Activated CD4-positive, alpha-beta T cell treated with anti-CD3 and anti-CD28 coated beads, Interleukin-2, amount 10 ng/mL, durations not matched to agents 7 days and 5 days (primary cell): ENCODE results near the gene OR2M7. TPM values are rescaled to one million over a fixed set of nuclear protein-coding genes. Genes with fewer than 3 reads are reported as not detected.
"Not testable (repeated sequence)": the region's sequence is repeated elsewhere in the genome, so short reads cannot be mapped to it uniquely, and the experiment has no call there.

ENCODE experiments used
- CTCF ChIA-PET: fragments of 350-600 bp; sonication (Branson Sonifier 250); formaldehyde crosslinking; loops from one replicate; lab custom pipeline; 2021; ENCODE audit warnings: antibody characterized with exemption; lab: Charles Lee
- POLR2A ChIA-PET: fragments of 350-600 bp; sonication (Branson Sonifier 250); formaldehyde crosslinking; loops from one replicate; lab custom pipeline; 2021; ENCODE audit warnings: antibody characterized with exemption; lab: Charles Lee
- DNase-seq: peaks from one replicate; pipeline ENCODE4 v3.0.0-alpha.2; 2020
- H3K27ac Mint-ChIP-seq: one replicate; pipeline ENCODE4 v1.8.0; 2021; ENCODE audit warnings: mild to moderate bottlenecking, moderate library complexity, mixed read lengths
- H3K27me3 Mint-ChIP-seq: one replicate; pipeline ENCODE4 v1.8.0; 2021; ENCODE audit warnings: mixed read lengths
- H3K36me3 Mint-ChIP-seq: one replicate; pipeline ENCODE4 v1.8.0; 2021; ENCODE audit warnings: low read depth, mixed read lengths
- H3K4me1 Mint-ChIP-seq: one replicate; pipeline ENCODE4 v1.8.0; 2021; ENCODE audit warnings: mixed read lengths
- H3K4me3 Mint-ChIP-seq: one replicate; pipeline ENCODE4 v1.8.0; 2021; ENCODE audit warnings: mild to moderate bottlenecking, moderate library complexity, mixed read lengths
- H3K9me3 Mint-ChIP-seq: one replicate; pipeline ENCODE4 v1.8.0; 2021; ENCODE audit warnings: mixed read lengths
- total RNA-seq, 2 experiments: library from RNA; stranded (reverse); gene quantifications; one replicate each; pipeline ENCODE4 v1.2.3, GENCODE V29; 2021

The OR2M7 gene
- not detected for total RNA-seq

GRCh38 chr1:248324468-248324867, at the start of gene OR2M7:
Gene OR2M7, minus strand, starts transcription at chr1:248324568. Its CDS starts 0 bp downstream, at chr1:248324568.
- DNase-seq = no peak
- CTCF ChIA-PET = no interaction called here
- Mint-ChIP-seq H3K9me3 (no peaks in the 10 kb centered on the region), H3K4me1 (no peaks in the 10 kb centered on the region), H3K36me3 (no peaks in the 10 kb centered on the region), H3K27ac (no peak within 1 kb of the TSS), H3K4me3 (no peak within 1 kb of the TSS), H3K27me3 (no peaks in the 10 kb centered on the region)
- POLR2A ChIA-PET = no interaction called here

- peaks cover 3% of the 10 kb centered on the region for H3K4me1 Mint-ChIP-seq
- H3K36me3 Mint-ChIP-seq = no peaks in the 10 kb centered on the region
- no peak overlapping the region for H3K4me3 Mint-ChIP-seq
- H3K9me3 Mint-ChIP-seq = no peaks in the 10 kb centered on the region
- CTCF ChIA-PET = no interaction called here
- POLR2A ChIA-PET = no interaction called here
- no peak overlapping the region for H3K27ac Mint-ChIP-seq
- no peak for DNase-seq
- no peaks in the 10 kb centered on the region for H3K27me3 Mint-ChIP-seq
Measured at GRCh38 chr1:248373761-248374160, 49.4 kb upstream of the OR2M7 start.

- Mint-ChIP-seq H3K27me3 (no peaks in the 10 kb centered on the region), H3K36me3 (no peaks in the 10 kb centered on the region), H3K4me1 (peaks cover 3% of the 10 kb centered on the region), H3K9me3 (no peaks in the 10 kb centered on the region), H3K27ac (no peak overlapping the region), H3K4me3 (no peak overlapping the region)
- ChIA-PET POLR2A (no interaction called here), CTCF (no interaction called here)
- DNase-seq = no peak
Measured at GRCh38 chr1:248372394-248372793, 48.0 kb upstream of the OR2M7 start.

DNA sequence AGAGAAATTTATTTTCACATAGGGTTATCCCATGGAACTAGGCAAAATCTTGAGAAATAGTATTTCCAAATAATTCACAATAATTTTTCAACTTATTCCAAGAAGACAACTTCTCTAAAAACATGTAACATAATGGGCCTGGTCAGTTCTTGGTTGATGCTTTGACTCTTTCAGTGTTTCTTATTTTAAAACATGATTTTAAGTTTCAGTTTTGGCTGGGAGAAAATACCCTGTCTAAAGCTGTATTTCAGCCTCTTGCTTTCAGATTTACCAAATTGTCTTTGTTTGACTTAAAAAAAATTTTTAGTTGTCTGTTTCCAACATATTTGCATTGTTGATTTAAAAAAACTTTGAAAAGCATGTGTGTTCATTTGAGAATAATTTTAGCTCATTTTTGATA, 42.2 kb upstream of the OR2M7 start:
- Mint-ChIP-seq H3K36me3 (no peaks in the 10 kb centered on the region), H3K9me3 (no peaks in the 10 kb centered on the region), H3K27ac (no peak overlapping the region), H3K4me1 (no peaks in the 10 kb centered on the region), H3K4me3 (no peak overlapping the region), H3K27me3 (no peaks in the 10 kb centered on the region)
- POLR2A ChIA-PET = no interaction called here
- DNase-seq = no peak
- CTCF ChIA-PET = no interaction called here

GRCh38 chr1:248361121-248361715, 36.9 kb upstream of the OR2M7 start, which contains the start of gene OR2T4:
Gene OR2T4, plus strand, starts transcription at chr1:248361665. Its CDS starts 0 bp downstream, at chr1:248361665.
- no peaks in the 10 kb centered on the region for H3K4me1 Mint-ChIP-seq
- no peak within 1 kb of the TSS for H3K4me3 Mint-ChIP-seq
- no peaks in the 10 kb centered on the region for H3K36me3 Mint-ChIP-seq
- H3K9me3 Mint-ChIP-seq = no peaks in the 10 kb centered on the region
- CTCF ChIA-PET = no interaction called here
- DNase-seq = no peak
- H3K27me3 Mint-ChIP-seq = no peaks in the 10 kb centered on the region
- POLR2A ChIA-PET = no interaction called here
- no peak within 1 kb of the TSS for H3K27ac Mint-ChIP-seq

- no peaks in the 10 kb centered on the region for H3K4me1 Mint-ChIP-seq
Measured at GRCh38 chr1:248359415-248359814, 35.0 kb upstream of the OR2M7 start.

GRCh38 chr1:248348475-248348874, 24.1 kb upstream of the OR2M7 start, which contains the start of gene OR14C36:
Gene OR14C36, plus strand, starts transcription at chr1:248348775. Its CDS starts 0 bp downstream, at chr1:248348775.
- no peak for DNase-seq
- Mint-ChIP-seq H3K4me1 (no peaks in the 10 kb centered on the region), H3K9me3 (no peaks in the 10 kb centered on the region), H3K27me3 (no peaks in the 10 kb centered on the region), H3K4me3 (no peak within 1 kb of the TSS), H3K36me3 (no peaks in the 10 kb centered on the region), H3K27ac (no peak within 1 kb of the TSS)
- ChIA-PET CTCF (no interaction called here), POLR2A (no interaction called here)

More at GRCh38 chr1:248359415-248359814, 35.0 kb upstream of the OR2M7 start:
- Mint-ChIP-seq H3K27ac (no peak overlapping the region), H3K27me3 (no peaks in the 10 kb centered on the region), H3K9me3 (no peaks in the 10 kb centered on the region), H3K36me3 (no peaks in the 10 kb centered on the region), H3K4me3 (no peak overlapping the region)
- DNase-seq = no peak
- ChIA-PET CTCF (no interaction called here), POLR2A (no interaction called here)

DNA sequence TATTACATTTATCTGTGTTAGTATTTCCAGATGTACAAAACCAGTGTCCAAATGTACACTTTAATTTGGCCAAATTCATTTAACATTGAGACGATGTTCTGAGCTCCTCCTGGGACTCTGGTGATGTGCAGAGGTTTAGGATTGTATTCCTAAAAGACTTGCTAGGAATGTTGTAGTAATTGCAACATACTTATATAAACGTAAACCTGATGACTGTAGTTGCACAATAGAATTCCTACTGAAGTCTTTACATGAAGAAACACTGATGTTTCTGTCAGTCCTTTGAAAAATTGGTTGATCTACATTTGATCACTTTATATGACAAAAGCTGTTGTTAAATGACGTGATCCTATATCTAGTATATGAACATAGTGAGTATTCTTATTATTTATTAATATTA, 19.1 kb upstream of the OR2M7 start:
- Mint-ChIP-seq H3K27me3 (no peaks in the 10 kb centered on the region), H3K9me3 (no peaks in the 10 kb centered on the region), H3K27ac (no peak overlapping the region), H3K36me3 (no peaks in the 10 kb centered on the region), H3K4me3 (no peak overlapping the region), H3K4me1 (no peaks in the 10 kb centered on the region)
- ChIA-PET CTCF (no interaction called here), POLR2A (no interaction called here)
- no peak for DNase-seq

DNA sequence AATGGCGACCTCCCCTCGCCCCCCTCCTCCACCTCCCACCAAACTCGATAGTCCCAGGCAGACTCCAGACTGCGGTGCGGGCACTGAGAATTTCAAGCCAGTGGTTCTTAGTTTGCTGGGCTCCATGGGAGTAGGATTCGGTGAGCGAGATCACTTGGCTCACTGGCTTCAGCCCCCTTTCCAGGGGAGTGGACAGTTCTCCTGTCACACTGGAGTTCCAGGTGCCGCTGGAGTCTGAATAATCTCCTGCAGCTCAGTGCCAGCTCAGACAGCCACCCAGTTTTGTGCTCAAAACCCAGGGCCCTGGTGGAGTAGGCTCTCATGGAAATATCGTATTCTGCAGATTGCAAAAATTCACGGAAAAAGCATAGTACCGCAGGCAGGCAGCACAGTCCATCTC, 7.6 kb downstream of the OR2M7 start:
- ChIA-PET POLR2A (no interaction called here), CTCF (no interaction called here)
- Mint-ChIP-seq H3K4me1 (no peaks in the 10 kb centered on the region), H3K4me3 (no peak overlapping the region), H3K9me3 (peaks cover 3% of the 10 kb centered on the region), H3K27me3 (no peaks in the 10 kb centered on the region), H3K36me3 (no peaks in the 10 kb centered on the region), H3K27ac (no peak overlapping the region)
- no peak for DNase-seq

- POLR2A ChIA-PET, H3K36me3 Mint-ChIP-seq, DNase-seq, H3K9me3 Mint-ChIP-seq, H3K27me3 Mint-ChIP-seq, CTCF ChIA-PET, H3K27ac Mint-ChIP-seq, H3K4me1 Mint-ChIP-seq, H3K4me3 Mint-ChIP-seq: not testable (repeated sequence)
Measured at GRCh38 chr1:248306740-248307139, 17.6 kb downstream of the OR2M7 start.

GRCh38 chr1:248306103-248306502, 18.3 kb downstream of the OR2M7 start:
- no peak overlapping the region for H3K4me3 Mint-ChIP-seq
- DNase-seq = no peak
- H3K9me3 Mint-ChIP-seq = no peaks in the 10 kb centered on the region
- H3K27ac Mint-ChIP-seq = no peak overlapping the region
- no peaks in the 10 kb centered on the region for H3K4me1 Mint-ChIP-seq
- ChIA-PET CTCF (no interaction called here), POLR2A (no interaction called here)
- no peaks in the 10 kb centered on the region for H3K36me3 Mint-ChIP-seq
- no peaks in the 10 kb centered on the region for H3K27me3 Mint-ChIP-seq

DNA sequence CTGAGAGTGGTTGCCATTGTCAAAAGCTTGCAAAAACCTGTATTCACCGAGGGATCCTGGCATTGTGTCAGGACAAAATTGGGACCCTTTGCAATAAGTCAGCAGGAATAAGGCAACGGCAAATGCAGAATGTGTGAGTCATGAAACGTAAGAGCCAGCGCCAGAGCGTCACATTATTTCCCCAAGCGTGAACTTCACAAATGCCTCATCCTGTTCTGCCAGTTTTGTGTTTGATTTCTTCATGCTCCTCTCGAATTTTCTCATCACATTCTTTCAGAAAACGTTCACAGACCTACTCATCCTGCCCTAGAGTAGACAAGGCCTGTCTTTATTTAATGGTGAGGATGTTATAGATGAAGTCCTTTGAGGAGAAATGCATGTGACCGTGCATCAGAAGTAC, 18.7 kb downstream of the OR2M7 start:
- DNase-seq, H3K4me1 Mint-ChIP-seq, H3K27ac Mint-ChIP-seq, H3K9me3 Mint-ChIP-seq, H3K36me3 Mint-ChIP-seq, H3K27me3 Mint-ChIP-seq, POLR2A ChIA-PET, CTCF ChIA-PET, H3K4me3 Mint-ChIP-seq: not testable (repeated sequence)

DNA sequence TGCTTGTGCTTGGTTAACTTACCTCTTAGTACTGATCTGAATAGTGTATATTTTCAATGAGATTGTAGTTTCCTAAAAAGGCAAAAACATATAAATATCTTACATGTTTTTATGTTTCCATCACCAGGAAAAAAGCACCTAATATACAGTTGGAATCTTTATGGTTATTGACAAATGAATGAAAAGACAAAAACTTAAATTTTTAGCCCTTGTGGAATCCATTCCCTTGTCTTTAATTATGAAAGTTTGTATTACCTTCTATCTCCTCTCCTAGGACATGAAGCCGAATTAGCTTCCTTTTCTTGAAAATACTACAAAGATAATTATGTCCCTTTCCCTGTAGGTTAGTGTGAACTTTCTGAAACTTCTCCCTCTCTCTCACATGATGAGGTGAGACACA, 21.0 kb downstream of the OR2M7 start, which contains the start of gene OR2T12:
Gene OR2T12 (minus strand): TSS at position 101 of the 400 bp plus-strand sequence. CDS start 7,846 bp downstream, outside the sequence.
- no peak for DNase-seq
- Mint-ChIP-seq H3K27me3 (no peaks in the 10 kb centered on the region), H3K27ac (no peak within 1 kb of the TSS), H3K9me3 (no peaks in the 10 kb centered on the region), H3K36me3 (no peaks in the 10 kb centered on the region), H3K4me3 (no peak within 1 kb of the TSS), H3K4me1 (no peaks in the 10 kb centered on the region)
- POLR2A ChIA-PET = no interaction called here
- CTCF ChIA-PET = no interaction called here

- Mint-ChIP-seq H3K4me1 (no peaks in the 10 kb centered on the region), H3K27ac (no peak overlapping the region), H3K27me3 (no peaks in the 10 kb centered on the region), H3K4me3 (no peak overlapping the region), H3K36me3 (no peaks in the 10 kb centered on the region), H3K9me3 (peaks cover under 1% of the 10 kb centered on the region)
- ChIA-PET POLR2A (no interaction called here), CTCF (no interaction called here)
- no peak for DNase-seq
Measured at GRCh38 chr1:248288391-248288790, 36.0 kb downstream of the OR2M7 start.
